ENCODE data around the gene TEX54.

- TF ChIP-seq CTCF (optimal IDR thresholded peaks at IDR 0.05 in 1 of 3, IDR thresholded peaks at IDR 0.05 in 1 of 3, conservative IDR thresholded peaks at IDR 0.05 in 1 of 3; ENCODE audit: extremely low read depth in 1 of 3, insufficient read depth in 2 of 3, low read length in 3 of 3) = no peak
- no peak for TF ChIP-seq EZH2 (IDR thresholded peaks at IDR 0.05; ENCODE audit: low read length)
Observed at GRCh38 chr11:62844154-62844553, 11.5 kb upstream of the TEX54 start.
